IPS DF 6.9 (cell line): ENCODE data around the gene SLC30A2.
A peak's percentile ranks its signal among the peaks of the same experiment; 100 is the strongest.

ENCODE experiments used
- DNase-seq: peaks from one replicate; pipeline ENCODE4 v3.0.0-alpha.2; 2013; ENCODE audit warnings: low read depth, low spot score
- H3K27ac ChIP-seq: one replicate; pipeline ENCODE4 v1.5.1; 2013; ENCODE audit warnings: low read length, control low read depth
- H3K27me3 ChIP-seq: 2 replicates; pipeline ENCODE4 v1.6.1; 2013; ENCODE audit warnings: mild to moderate bottlenecking, low read length; ENCODE audit not compliant: control insufficient read depth, insufficient read depth
- H3K36me3 ChIP-seq: 2 replicates; pipeline ENCODE4 v1.6.1; 2013; ENCODE audit warnings: low read length; ENCODE audit not compliant: control insufficient read depth, insufficient read depth
- H3K4me1 ChIP-seq: 2 replicates; pipeline ENCODE4 v1.6.1; 2013; ENCODE audit warnings: low read length; ENCODE audit not compliant: control insufficient read depth, insufficient read depth
- H3K4me3 ChIP-seq: 2 replicates; pipeline ENCODE4 v1.5.1; 2013; ENCODE audit warnings: mild to moderate bottlenecking, low read length
- H3K9me3 ChIP-seq: 2 replicates; pipeline ENCODE4 v1.6.1; 2013; ENCODE audit warnings: low read length, inconsistent platforms; ENCODE audit not compliant: control insufficient read depth, insufficient read depth
- WGBS: extraction: QIAGEN DNeasy Blood & Tissue Kit; methylation state at CpG from one replicate; pipeline ENCODE4 v1.1.7; 2013; ENCODE audit warnings: mixed read lengths, missing lambda C conversion rate; ENCODE audit not compliant: insufficient read length, insufficient coverage; 5-methylcytosine and 5-hydroxymethylcytosine counted together

SLC30A2 gene

GRCh38 chr1:26023826-26024225 is 22.1 kb downstream of the SLC30A2 start:
- Histone ChIP-seq H3K27ac (no peak overlapping the region), H3K4me3 (no peak overlapping the region), H3K36me3 (no peaks in the 10 kb centered on the region), H3K27me3 (no peaks in the 10 kb centered on the region), H3K4me1 (peaks cover 1% of the 10 kb centered on the region), H3K9me3 (no peaks in the 10 kb centered on the region)
- no peak for DNase-seq
- no CpG with 5 or more reads among the region's 5 CpGs for WGBS

- no peaks in the 10 kb centered on the region for H3K9me3 ChIP-seq
- H3K36me3 ChIP-seq = no peaks in the 10 kb centered on the region
- H3K27ac ChIP-seq = no peak overlapping the region
- H3K27me3 ChIP-seq = no peaks in the 10 kb centered on the region
- no peak for DNase-seq
- peaks cover 1% of the 10 kb centered on the region for H3K4me1 ChIP-seq
- no CpG with 5 or more reads among the region's 13 CpGs for WGBS
- H3K4me3 ChIP-seq = no peak overlapping the region
These were observed 22.9 kb downstream of the SLC30A2 start for GRCh38 chr1:26023009-26023408.

DNA sequence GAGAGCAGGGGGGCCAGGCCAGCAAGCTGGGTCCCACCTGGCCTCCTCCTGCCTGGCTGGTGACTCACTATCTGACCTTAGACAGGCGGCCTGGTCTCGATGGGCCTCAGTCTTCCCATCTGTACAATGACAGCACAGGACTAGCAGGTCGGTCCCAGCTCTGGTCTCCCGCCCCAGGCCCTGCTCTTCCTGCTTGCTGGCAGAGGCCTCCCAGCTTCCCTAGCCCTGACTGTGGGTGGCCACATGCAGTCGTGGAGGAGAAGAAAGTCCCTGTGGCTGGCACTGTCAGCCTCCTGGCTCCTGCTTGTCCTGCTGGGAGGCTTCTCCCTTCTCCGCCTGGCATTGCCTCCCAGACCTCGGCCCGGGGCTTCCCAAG is 23.5 kb downstream of the SLC30A2 start:
- peaks cover 1% of the 10 kb centered on the region for H3K4me1 ChIP-seq
- no peaks in the 10 kb centered on the region for H3K36me3 ChIP-seq
- no CpG with 5 or more reads among the region's 8 CpGs for WGBS
- no peak overlapping the region for H3K27ac ChIP-seq
- no peaks in the 10 kb centered on the region for H3K27me3 ChIP-seq
- no peak for DNase-seq
- H3K9me3 ChIP-seq = no peaks in the 10 kb centered on the region
- H3K4me3 ChIP-seq = no peak overlapping the region

DNA sequence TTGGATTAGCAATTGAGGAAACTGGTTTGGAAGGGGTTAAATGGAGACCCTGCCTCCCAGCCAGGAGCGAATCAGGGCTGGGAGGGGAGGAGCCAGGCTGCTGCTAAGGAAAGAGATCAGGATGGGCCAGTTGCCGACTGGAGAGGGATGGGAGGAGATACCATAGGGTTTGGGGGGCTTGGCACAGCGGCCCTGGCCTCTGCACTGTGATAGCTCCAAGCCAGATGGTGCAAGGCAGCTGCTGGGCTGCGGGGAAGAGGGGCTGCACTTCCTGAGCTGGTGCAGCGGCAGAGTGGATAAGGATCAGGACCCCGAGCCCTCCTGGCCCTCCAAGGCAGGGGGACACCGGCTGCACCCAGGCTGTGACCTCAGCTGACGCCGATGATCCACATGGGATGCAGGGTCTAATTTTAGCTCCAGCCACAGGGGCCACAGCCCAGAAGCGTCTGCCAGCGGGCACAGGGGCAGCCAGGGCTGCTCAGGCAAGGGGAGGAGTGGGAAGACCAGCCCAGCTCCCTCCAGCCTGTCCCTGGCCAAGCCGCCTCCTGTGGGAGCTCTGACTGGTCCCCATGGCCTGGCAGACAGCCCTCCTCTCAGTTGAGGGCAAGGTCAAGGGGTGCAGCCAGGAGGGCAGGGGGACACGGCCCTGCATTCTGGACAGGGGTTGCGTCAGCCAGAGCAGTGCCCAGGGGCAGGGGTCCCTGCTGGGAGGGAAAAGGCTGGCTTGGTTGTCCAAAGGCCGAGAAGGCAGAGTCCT is 24.1 kb downstream of the SLC30A2 start, which contains the start of gene EXTL1:
Gene EXTL1 (plus strand): TSS at position 129 of the 757 bp plus-strand sequence. CDS start 872 bp downstream, outside the sequence.
- Histone ChIP-seq H3K9me3 (no peaks in the 10 kb centered on the region), H3K4me1 (peaks cover 1% of the 10 kb centered on the region), H3K4me3 (peak within 1 kb of the TSS; percentile 37; the same call in 1 of the 2 replicates), H3K27ac (no peak within 1 kb of the TSS), H3K36me3 (no peaks in the 10 kb centered on the region), H3K27me3 (no peaks in the 10 kb centered on the region)
- no CpG with 5 or more reads among the region's 15 CpGs for WGBS
- DNase-seq = no peak

DNA sequence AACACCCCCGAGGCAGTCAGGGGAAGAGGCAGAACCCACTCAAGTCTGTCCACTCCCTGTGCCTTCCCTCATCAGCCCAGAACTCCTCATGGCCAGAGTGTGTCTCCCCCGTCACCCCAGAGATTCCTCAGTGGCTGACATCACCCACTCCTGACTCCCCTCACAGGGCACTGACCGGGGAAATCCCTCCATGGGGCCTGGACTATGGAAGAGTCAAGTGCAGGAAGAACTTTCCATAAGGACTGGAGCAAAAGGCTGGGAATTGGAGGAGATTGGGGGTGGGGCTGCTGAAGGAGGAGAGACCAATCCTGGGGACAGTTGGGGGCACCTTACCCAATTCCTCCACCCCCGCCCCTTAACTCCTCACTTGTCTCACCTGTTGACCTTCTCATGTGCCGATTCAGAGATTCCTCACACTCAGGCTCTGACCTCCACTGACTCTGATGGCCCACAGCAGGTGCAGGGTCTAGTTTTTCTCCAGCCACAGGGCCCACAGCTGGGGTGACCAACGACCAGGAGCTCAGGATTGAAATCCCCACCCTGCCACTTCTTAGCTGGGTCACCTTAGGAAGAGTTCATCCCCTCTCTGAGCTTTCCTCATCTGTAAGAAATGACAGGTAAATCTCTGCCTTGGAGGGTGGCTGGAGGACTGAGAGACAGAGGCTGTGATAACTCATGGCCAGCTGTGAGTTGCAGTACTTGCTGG is 24.8 kb downstream of the SLC30A2 start:
- no CpG with 5 or more reads among the region's 6 CpGs for WGBS
- no peaks in the 10 kb centered on the region for H3K9me3 ChIP-seq
- no peak overlapping the region for H3K4me3 ChIP-seq
- no peak for DNase-seq
- H3K36me3 ChIP-seq = no peaks in the 10 kb centered on the region
- no peaks in the 10 kb centered on the region for H3K27me3 ChIP-seq
- H3K27ac ChIP-seq = no peak overlapping the region
- peaks cover 1% of the 10 kb centered on the region for H3K4me1 ChIP-seq

- peaks cover 1% of the 10 kb centered on the region for H3K4me1 ChIP-seq
- no peak overlapping the region for H3K4me3 ChIP-seq
- no peak overlapping the region for H3K27ac ChIP-seq
- no peak for DNase-seq
- H3K27me3 ChIP-seq = no peaks in the 10 kb centered on the region
- no peaks in the 10 kb centered on the region for H3K9me3 ChIP-seq
- no CpG with 5 or more reads among the region's 6 CpGs for WGBS
- no peaks in the 10 kb centered on the region for H3K36me3 ChIP-seq
These were observed 25.6 kb downstream of the SLC30A2 start for GRCh38 chr1:26020330-26020768.

- peaks cover 1% of the 10 kb centered on the region for H3K4me1 ChIP-seq
- no peaks in the 10 kb centered on the region for H3K36me3 ChIP-seq
- no peak for DNase-seq
- no peak overlapping the region for H3K4me3 ChIP-seq
- H3K27me3 ChIP-seq = no peaks in the 10 kb centered on the region
- WGBS = no CpG with 5 or more reads among the region's 8 CpGs
- H3K27ac ChIP-seq = no peak overlapping the region
- H3K9me3 ChIP-seq = no peaks in the 10 kb centered on the region
These were observed 26.1 kb downstream of the SLC30A2 start for GRCh38 chr1:26019641-26020315.

- Histone ChIP-seq H3K27ac (no peak overlapping the region), H3K4me3 (no peak overlapping the region), H3K36me3 (no peaks in the 10 kb centered on the region), H3K9me3 (no peaks in the 10 kb centered on the region), H3K4me1 (peaks cover 1% of the 10 kb centered on the region; the same call in 1 of the 2 replicates), H3K27me3 (no peaks in the 10 kb centered on the region)
- no peak for DNase-seq
- WGBS = no CpG with 5 or more reads among the region's 6 CpGs
These were observed 28.3 kb downstream of the SLC30A2 start for GRCh38 chr1:26017606-26018005.

GRCh38 chr1:26016953-26017545 is 28.9 kb downstream of the SLC30A2 start:
- Histone ChIP-seq H3K4me1 (peaks cover 1% of the 10 kb centered on the region; the same call in 1 of the 2 replicates), H3K27me3 (no peaks in the 10 kb centered on the region), H3K36me3 (no peaks in the 10 kb centered on the region), H3K4me3 (no peak overlapping the region), H3K27ac (no peak overlapping the region), H3K9me3 (no peaks in the 10 kb centered on the region)
- DNase-seq = no peak
- no CpG with 5 or more reads among the region's 6 CpGs for WGBS

- no CpG with 5 or more reads among the region's 10 CpGs for WGBS
- Histone ChIP-seq H3K4me1 (no peaks in the 10 kb centered on the region), H3K36me3 (no peaks in the 10 kb centered on the region), H3K4me3 (no peak overlapping the region), H3K9me3 (no peaks in the 10 kb centered on the region), H3K27me3 (no peaks in the 10 kb centered on the region), H3K27ac (no peak overlapping the region)
- DNase-seq = no peak
These were observed 29.5 kb downstream of the SLC30A2 start for GRCh38 chr1:26016258-26016952.
